H1 (cell line): Measurements from ENCODE around the gene SV2C. TPM values are rescaled to one million over a fixed set of nuclear protein-coding genes. Genes with fewer than 3 reads are reported as not detected.

Experiments
- CTCF ChIA-PET: fragments of 300-600 bp; sonication (Branson Sonifier 250); formaldehyde crosslinking; loops from one replicate; lab custom pipeline; 2021; ENCODE audit not compliant: partially characterized antibody; lab: Charles Lee
- POLR2A ChIA-PET: fragments of 300-600 bp; sonication (Branson Sonifier 250); formaldehyde crosslinking; loops from one replicate; lab custom pipeline; 2021; ENCODE audit warnings: inconsistent platforms; ENCODE audit not compliant: partially characterized antibody; lab: Charles Lee
- DNase-seq, 2 experiments: peaks; one replicate each; pipeline versions ENCODE4 v3.0.0 to v3.0.0-alpha.2; 2010 to 2022; ENCODE audit warnings: low spot score in 2 of 2, low read depth in 1 of 2, mixed read lengths in 1 of 2
- FAIRE-seq: peaks from 2 replicates; lab custom pipeline; 2011; peaks lifted over from hg19 to GRCh38; lab: Jason Lieb, UNC
- H2AFZ ChIP-seq: 2 replicates; pipeline ENCODE4 v1.8.1; 2012; ENCODE audit warnings: low read length, inconsistent platforms
- H2AK5ac ChIP-seq: 2 replicates; pipeline ENCODE4 v1.6.1; 2013; ENCODE audit warnings: low read depth, low read length
- H2BK120ac ChIP-seq: replicated peaks from 2 replicates; pipeline ENCODE3; 2013; ENCODE audit warnings: low read depth, low read length, inconsistent platforms
- H2BK12ac ChIP-seq: 2 replicates; pipeline ENCODE4 v1.6.1; 2013; ENCODE audit warnings: low read depth, low read length
- H2BK15ac ChIP-seq: 2 replicates; pipeline ENCODE4 v1.6.1; 2013; ENCODE audit warnings: low read length
- H2BK20ac ChIP-seq: 2 replicates; pipeline ENCODE4 v1.6.1; 2013; ENCODE audit warnings: low read length
- H2BK5ac ChIP-seq: 2 replicates; pipeline ENCODE4 v1.6.1; 2013; ENCODE audit warnings: low read depth, low read length
- H3K14ac ChIP-seq: 2 replicates; pipeline ENCODE4 v1.6.1; 2013; ENCODE audit warnings: inconsistent platforms; ENCODE audit not compliant: insufficient read length
- H3K18ac ChIP-seq: 2 replicates; pipeline ENCODE4 v1.6.1; 2013; ENCODE audit warnings: low read length; ENCODE audit errors: extremely low read depth
- H3K23ac ChIP-seq: 2 replicates; pipeline ENCODE4 v1.6.1; 2013; ENCODE audit warnings: inconsistent platforms; ENCODE audit not compliant: insufficient read length
- H3K23me2 ChIP-seq: 2 replicates; pipeline ENCODE4 v1.6.1; 2013; ENCODE audit warnings: low read depth, low read length
- H3K27ac ChIP-seq: 2 replicates; pipeline ENCODE4 v1.6.1; 2011; ENCODE audit warnings: low read depth, low read length, inconsistent platforms
- H3K27me3 ChIP-seq, 4 experiments: replicated peaks in 1 of 4; 1 replicate in 1 of 4; 2 replicates in 3 of 4; pipeline versions ENCODE4 v1.6.1 to v1.8.1; 2011 to 2013; ENCODE audit warnings: low read length in 3 of 4, mild to moderate bottlenecking in 3 of 4, inconsistent platforms in 2 of 4, mixed read lengths in 2 of 4, moderate library complexity in 1 of 4; ENCODE audit not compliant: control insufficient read depth in 3 of 4, insufficient read depth in 3 of 4; ENCODE audit errors: extremely low read depth in 1 of 4
- H3K36me3 ChIP-seq, 4 experiments: 2 replicates each; pipeline versions ENCODE4 v1.6.1 to v1.8.1; 2011 to 2013; ENCODE audit warnings: mild to moderate bottlenecking in 4 of 4, low read length in 3 of 4, moderate library complexity in 2 of 4, control low read depth in 1 of 4, inconsistent platforms in 1 of 4; ENCODE audit not compliant: insufficient read depth in 4 of 4, control insufficient read depth in 2 of 4
- H3K4ac ChIP-seq: replicated peaks from 2 replicates; pipeline ENCODE3; 2013; ENCODE audit warnings: low read length, low read depth, mixed read lengths, inconsistent platforms; ENCODE audit not compliant: insufficient read length
- H3K4me1 ChIP-seq, 4 experiments: replicated peaks in 1 of 4; 1 replicate in 1 of 4; 2 replicates in 3 of 4; pipeline versions ENCODE4 v1.6.1 to v1.8.1; 2011 to 2013; ENCODE audit warnings: low read length in 3 of 4, inconsistent platforms in 2 of 4, mixed read lengths in 1 of 4; ENCODE audit not compliant: insufficient read depth in 4 of 4, control insufficient read depth in 3 of 4
- H3K4me2 ChIP-seq, 2 experiments: 2 replicates each; pipeline versions ENCODE4 v1.6.1 to v1.8.1; 2011 to 2013; ENCODE audit warnings: low read depth in 2 of 2, low read length in 2 of 2, control low read depth in 1 of 2, inconsistent platforms in 1 of 2, mild to moderate bottlenecking in 1 of 2; ENCODE audit not compliant: insufficient read depth in 1 of 2
- H3K4me3 ChIP-seq, 4 experiments: fragments of 200-600, 300-600 bp in 1 of 4; sonication (generic), shearing (Covaris generic), sonication (Bioruptor Twin) in 1 of 4; 2 replicates each; pipeline versions ENCODE4 v1.5.1 to v1.8.1; 2011 to 2016; ENCODE audit warnings: low read length in 4 of 4, low read depth in 3 of 4, control low read depth in 2 of 4, inconsistent platforms in 2 of 4, mild to moderate bottlenecking in 2 of 4, mixed read lengths in 1 of 4, moderate library complexity in 1 of 4; ENCODE audit not compliant: insufficient read depth in 2 of 4; ENCODE audit errors: extremely low read depth in 1 of 4
- H3K56ac ChIP-seq: replicated peaks from 2 replicates; pipeline ENCODE3; 2013; ENCODE audit warnings: low read depth, mild to moderate bottlenecking, mixed read lengths, low read length, inconsistent platforms; ENCODE audit not compliant: insufficient read length
- H3K79me1 ChIP-seq: 2 replicates; pipeline ENCODE4 v1.6.1; 2013; ENCODE audit warnings: low read depth, low read length, control low read depth
- H3K79me2 ChIP-seq, 2 experiments: 2 replicates each; pipeline versions ENCODE4 v1.6.1 to v1.8.1; 2012 to 2013; ENCODE audit warnings: low read length in 2 of 2, mild to moderate bottlenecking in 2 of 2, inconsistent platforms in 1 of 2; ENCODE audit not compliant: insufficient read depth in 2 of 2, control insufficient read depth in 1 of 2
- H3K9ac ChIP-seq, 4 experiments: replicated peaks in 1 of 4; 1 replicate in 1 of 4; 2 replicates in 3 of 4; pipeline versions ENCODE4 v1.6.1 to v1.8.1; 2011 to 2013; ENCODE audit warnings: low read depth in 3 of 4, low read length in 3 of 4, control low read depth in 2 of 4, mild to moderate bottlenecking in 2 of 4, moderate library complexity in 2 of 4, inconsistent platforms in 1 of 4; ENCODE audit errors: extremely low read depth in 1 of 4
- H3K9me3 ChIP-seq, 2 experiments: 2 replicates each; pipeline versions ENCODE4 v1.6.1 to v1.8.1; 2012 to 2013; ENCODE audit warnings: mild to moderate bottlenecking in 2 of 2, moderate library complexity in 2 of 2, control low read depth in 1 of 2, inconsistent platforms in 1 of 2, low read depth in 1 of 2, low read length in 1 of 2, mixed read lengths in 1 of 2; ENCODE audit not compliant: insufficient read depth in 2 of 2
- H4K20me1 ChIP-seq, 2 experiments: replicated peaks in 1 of 2; 2 replicates each; pipeline versions ENCODE3 to v1.8.1; 2011 to 2013; ENCODE audit warnings: inconsistent platforms in 2 of 2, low read length in 2 of 2, mild to moderate bottlenecking in 1 of 2; ENCODE audit not compliant: insufficient read depth in 2 of 2, control insufficient read depth in 1 of 2
- H4K5ac ChIP-seq: 2 replicates; pipeline ENCODE4 v1.6.1; 2013; ENCODE audit warnings: low read length, low read depth, mixed read lengths, inconsistent platforms; ENCODE audit not compliant: insufficient read length
- H4K8ac ChIP-seq: 2 replicates; pipeline ENCODE4 v1.8.0; 2013; ENCODE audit warnings: mild to moderate bottlenecking, moderate library complexity, low read length, inconsistent platforms; ENCODE audit not compliant: insufficient read depth; ENCODE audit errors: extremely low read depth
- H4K91ac ChIP-seq: replicated peaks from 2 replicates; pipeline ENCODE3; 2013; ENCODE audit warnings: low read length, mixed read lengths, inconsistent platforms; ENCODE audit not compliant: insufficient read length
- CBX5 ChIP-seq: fragments of 300-800, 300-1000 bp; sonication (generic); IDR thresholded peaks from 2 replicates; pipeline ENCODE4 v1.7.1; 2016; ENCODE audit warnings: antibody characterized with exemption, low read length, low read depth
- CEBPB ChIP-seq: IDR thresholded peaks from 2 replicates; pipeline ENCODE4 v1.6.1; 2012; ENCODE audit warnings: low read depth, low read length
- E2F6 ChIP-seq: IDR thresholded peaks from 2 replicates; pipeline ENCODE4 v1.6.1; 2012; ENCODE audit warnings: inconsistent platforms
- GABPA ChIP-seq: IDR thresholded peaks from 2 replicates; pipeline ENCODE4 v1.6.1; 2011; ENCODE audit warnings: mild to moderate bottlenecking, low read length, moderate library complexity, borderline replicate concordance; ENCODE audit not compliant: insufficient read depth
- JUND ChIP-seq: IDR thresholded peaks from 2 replicates; pipeline ENCODE4 v1.6.1; 2011; ENCODE audit warnings: mild to moderate bottlenecking, improper control_type of control experiment, low read length
- KDM4A ChIP-seq: IDR thresholded peaks from one replicate; pipeline ENCODE4 v1.7.1; 2012; ENCODE audit warnings: low read depth, mild to moderate bottlenecking, moderate library complexity, low read length, inconsistent platforms; ENCODE audit not compliant: severe bottlenecking
- KDM5A ChIP-seq: fragments of 200-600 bp; IDR thresholded peaks from 2 replicates; pipeline ENCODE4 v1.7.1; 2012; ENCODE audit warnings: mild to moderate bottlenecking, low read length, inconsistent platforms, mixed read lengths
- MAFK ChIP-seq: IDR thresholded peaks from 2 replicates; pipeline ENCODE4 v1.6.1; 2012; ENCODE audit warnings: low read depth, mild to moderate bottlenecking, improper control_type of control experiment, low read length
- NANOG ChIP-seq: IDR thresholded peaks from 2 replicates; pipeline ENCODE4 v1.6.1; 2011; ENCODE audit warnings: low read length, low read depth, mild to moderate bottlenecking, inconsistent platforms; ENCODE audit not compliant: insufficient read depth, poor library complexity, severe bottlenecking
- NRF1 ChIP-seq: IDR thresholded peaks from 2 replicates; pipeline ENCODE4 v1.6.1; 2011; ENCODE audit warnings: mild to moderate bottlenecking, low read depth, low read length, improper control_type of control experiment
- PHF8 ChIP-seq: fragments of 200-600 bp; sonication (generic); conservative IDR thresholded peaks from 2 replicates; pipeline ENCODE4 v1.7.1; 2012; ENCODE audit warnings: low read depth, mild to moderate bottlenecking, inconsistent platforms, low read length, moderate library complexity
- POU5F1 ChIP-seq: IDR thresholded peaks from 2 replicates; pipeline ENCODE4 v1.6.1; 2011; ENCODE audit warnings: low read depth, mild to moderate bottlenecking, low read length, moderate library complexity
- RNF2 ChIP-seq: fragments of 200-900, 300-1000 bp; sonication (generic); IDR thresholded peaks from 2 replicates; pipeline ENCODE4 v1.7.1; 2016; ENCODE audit warnings: borderline replicate concordance, low read depth, mild to moderate bottlenecking, antibody characterized with exemption, low read length; ENCODE audit not compliant: poor library complexity, severe bottlenecking; ENCODE audit errors: missing control alignments
- SP1 ChIP-seq: IDR thresholded peaks from 2 replicates; pipeline ENCODE4 v1.6.1; 2011; ENCODE audit warnings: low read depth, low read length
- WGBS, 2 experiments: shearing (Covaris generic) in 1 of 2; methylation state at CpG; one replicate each; pipeline versions ENCODE4 v1.1.6 to v1.1.7; 2013 to 2015; ENCODE audit warnings: low lambda C conversion rate in 2 of 2, mixed read lengths in 2 of 2, inconsistent platforms in 1 of 2, low coverage in 1 of 2, missing lambda C conversion rate in 1 of 2; ENCODE audit not compliant: insufficient replicate concordance in 2 of 2, insufficient coverage in 1 of 2, insufficient read length in 1 of 2; ENCODE audit errors: extremely low coverage in 1 of 2, missing lambda C conversion rate in 1 of 2; 5-methylcytosine and 5-hydroxymethylcytosine counted together
- polyA plus RNA-seq, 7 experiments: library from polyadenylated mRNA; depleted of rRNA in 3 of 7; stranded (reverse) in 5 of 7; unstranded in 2 of 7; fragments of >200 nt in 5 of 7; fragments of 200-250 nt in 2 of 7; gene quantifications; 1 replicate in 5 of 7; 2 replicates in 1 of 7; 4 replicates in 1 of 7; pipeline versions ENCODE4 v1.2.1 to v1.2.3, GENCODE V29; 2011 to 2013; ENCODE audit warnings: missing spikeins in 2 of 7, mixed read lengths in 2 of 7
- total RNA-seq: library from RNA; stranded (reverse); fragmentation: NEBNext Ultra II Directional; extraction: Animal tissue kit (Norgen Biotek cat#: 25700); gene quantifications from 2 replicates; pipeline ENCODE4 v1.2.1, GENCODE V29; 2021

The SV2C gene
- total and polyA plus RNA-seq, 2 of the 8 experiments (the other 6 are each of a cell fraction or from before 2014, with no cell fraction given): 0.08 to 0.24 TPM

GRCh38 chr5:76099286-76099702 lies 16.1 kb downstream of the SV2C start:
- H3K27ac ChIP-seq: no peak overlapping the region
- WGBS, 2 experiments: 70% methylated on average over 2 of the region's 2 CpGs; no CpG with 5 or more reads in 1 of the 2 experiments
- no peak overlapping the region for H3K9ac ChIP-seq
- H2AFZ ChIP-seq: no peak overlapping the region
- H4K5ac ChIP-seq: no peak overlapping the region
- H3K79me1 ChIP-seq: no peaks in the 10 kb centered on the region
- no peak overlapping the region for H2BK12ac ChIP-seq
- ChIA-PET CTCF (interaction anchor here (1.1 to 1.9 kb wide), 4 partner anchors 44 to 157 kb away, joined by 3 to 8 read pairs (median 5); no protein-coding TSS in a partner anchor), POLR2A (no interaction called here)
- no peaks in the 10 kb centered on the region for H3K27me3 ChIP-seq
- H2BK20ac ChIP-seq: no peak overlapping the region
- H4K20me1 ChIP-seq: no peaks in the 10 kb centered on the region
- no peak overlapping the region for H4K8ac ChIP-seq
- DNase-seq (no peak), FAIRE-seq (no peak)
- no peak overlapping the region for H3K4me2 ChIP-seq
- no peak overlapping the region for H2BK120ac ChIP-seq
- no peak overlapping the region for H3K56ac ChIP-seq
- no peak overlapping the region for H3K23ac ChIP-seq
- H3K9me3 ChIP-seq: no peaks in the 10 kb centered on the region
- H4K91ac ChIP-seq: no peak overlapping the region
- no peak overlapping the region for H2BK5ac ChIP-seq
- no peak overlapping the region for H3K4ac ChIP-seq
- no peaks in the 10 kb centered on the region; the same call in 1 of the 2 replicates for H3K23me2 ChIP-seq
- no peak overlapping the region for H3K4me3 ChIP-seq
- H3K79me2 ChIP-seq: no peaks in the 10 kb centered on the region
- H3K18ac ChIP-seq: no peak overlapping the region
- no peaks in the 10 kb centered on the region for H3K36me3 ChIP-seq
- no peak overlapping the region for H2AK5ac ChIP-seq
- H2BK15ac ChIP-seq: no peak overlapping the region
- H3K4me1 ChIP-seq: no peaks in the 10 kb centered on the region
- H3K14ac ChIP-seq: no peak overlapping the region
- TF ChIP-seq RNF2 (no peak), CEBPB (no peak), SP1 (no peak), NANOG (no peak), PHF8 (no peak), CBX5 (no peak), POU5F1 (no peak), GABPA (no peak), MAFK (no peak), KDM4A (no peak), E2F6 (no peak), JUND (no peak), KDM5A (no peak), NRF1 (no peak)
